Smooth muscle cell (in vitro differentiated cells): Measurements from ENCODE around the gene CDK5R2. TPM values are rescaled to one million over a fixed set of nuclear protein-coding genes. Genes with fewer than 3 reads are reported as not detected.

ENCODE experiments used
- DNase-seq: peaks from one replicate; lab custom pipeline; 2025; ENCODE audit not compliant: unreplicated experiment; lab: John Stamatoyannopoulos, UW
- H2AFZ ChIP-seq: fragments of 200-600 bp; sonication (generic); 2 replicates; pipeline ENCODE4 v1.6.0; 2016; ENCODE audit warnings: antibody characterized with exemption, low read depth, mild to moderate bottlenecking
- H3F3A ChIP-seq: fragments of 200-600 bp; sonication (generic); 2 replicates; pipeline ENCODE4 v1.6.0; 2017; ENCODE audit warnings: antibody characterized with exemption, low read depth
- H3K27ac ChIP-seq: fragments of 200-600 bp; sonication (generic); 2 replicates; pipeline ENCODE4 v1.5.1; 2016; ENCODE audit warnings: low read depth, mild to moderate bottlenecking
- H3K27me3 ChIP-seq: fragments of 200-600 bp; sonication (generic); 2 replicates; pipeline ENCODE4 v1.6.1; 2016; ENCODE audit warnings: low read depth, mild to moderate bottlenecking
- H3K36me3 ChIP-seq: fragments of 200-600 bp; sonication (generic); 2 replicates; pipeline ENCODE4 v1.5.1; 2016; ENCODE audit warnings: low read depth
- H3K4me1 ChIP-seq: fragments of 200-600 bp; sonication (generic); 2 replicates; pipeline ENCODE4 v1.5.1; 2016; ENCODE audit warnings: low read depth
- H3K4me2 ChIP-seq: fragments of 200-600 bp; sonication (generic); 2 replicates; pipeline ENCODE4 v1.6.0; 2016; ENCODE audit warnings: mild to moderate bottlenecking
- H3K4me3 ChIP-seq: fragments of 200-600 bp; sonication (generic); 2 replicates; pipeline ENCODE4 v1.5.1; 2016; ENCODE audit warnings: mild to moderate bottlenecking
- H3K79me2 ChIP-seq: fragments of 200-600 bp; sonication (generic); 2 replicates; pipeline ENCODE4 v1.6.0; 2016; ENCODE audit warnings: low read depth, mild to moderate bottlenecking
- H3K9ac ChIP-seq: fragments of 200-600 bp; sonication (generic); 2 replicates; pipeline ENCODE4 v1.6.0; 2016; ENCODE audit warnings: low read depth
- H3K9me3 ChIP-seq: fragments of 200-600 bp; sonication (generic); replicated peaks from 2 replicates; pipeline ENCODE4 v1.5.1; 2016; ENCODE audit warnings: low read depth
- H4K20me1 ChIP-seq: fragments of 200-600 bp; sonication (generic); 2 replicates; pipeline ENCODE4 v1.6.0; 2016; ENCODE audit warnings: low read depth
- CTCF ChIP-seq: fragments of 200-600 bp; sonication (generic); IDR thresholded peaks from 2 replicates; pipeline ENCODE4 v1.5.1; 2017; ENCODE audit warnings: borderline replicate concordance, mild to moderate bottlenecking, antibody characterized with exemption; ENCODE audit not compliant: insufficient read depth, poor library complexity, severe bottlenecking
- WGBS: methylation state at CpG from one replicate; pipeline ENCODE4 v1.1.7; 2016; ENCODE audit warnings: low lambda C conversion rate; 5-methylcytosine and 5-hydroxymethylcytosine counted together
- polyA plus RNA-seq: library from polyadenylated mRNA; unstranded; fragments of >200 nt; fragmentation: Nextera tagmentation; extraction: Ambion mirVana; gene quantifications from 2 replicates; pipeline ENCODE4 v1.2.1, GENCODE V29; 2016
- total RNA-seq: library from RNA; depleted of rRNA; stranded (reverse); fragments of >200 nt; gene quantifications from 2 replicates; pipeline ENCODE4 v1.2.3, GENCODE V29; 2014

CDK5R2 gene
- total and polyA plus RNA-seq, 2 experiments from 2014 or later, result 0.62 TPM; not detected in 1

GRCh38 chr2:218964041-218964771 is 4.7 kb downstream of the CDK5R2 start:
- H3K9ac ChIP-seq, result peak overlapping the region; percentile 63
- no peaks in the 10 kb centered on the region for H3K79me2 ChIP-seq
- no peaks in the 10 kb centered on the region for H4K20me1 ChIP-seq
- peaks cover 6% of the 10 kb centered on the region for H3F3A ChIP-seq
- no peaks in the 10 kb centered on the region for H3K9me3 ChIP-seq
- peak overlapping the region; percentile 81 for H3K27ac ChIP-seq
- peak overlapping the region; percentile 79 for H3K4me2 ChIP-seq
- peaks cover 19% of the 10 kb centered on the region for H3K4me1 ChIP-seq
- DNase-seq, result no peak
- H3K27me3 ChIP-seq, result peaks cover 49% of the 10 kb centered on the region
- no peak for TF ChIP-seq CTCF
- no peak overlapping the region for H3K4me3 ChIP-seq
- H2AFZ ChIP-seq, result no peak overlapping the region
- H3K36me3 ChIP-seq, result no peaks in the 10 kb centered on the region
- 46% methylated on average over 5 of the region's 5 CpGs for WGBS

GRCh38 chr2:218970894-218971293 is 11.4 kb downstream of the CDK5R2 start:
- no peak overlapping the region for H3K27ac ChIP-seq
- no peak overlapping the region for H3K4me2 ChIP-seq
- no peaks in the 10 kb centered on the region for H3K9me3 ChIP-seq
- no peak overlapping the region for H3K9ac ChIP-seq
- peaks cover 69% of the 10 kb centered on the region for H3K27me3 ChIP-seq
- no peaks in the 10 kb centered on the region for H3F3A ChIP-seq
- no peak for TF ChIP-seq CTCF
- H3K36me3 ChIP-seq, result no peaks in the 10 kb centered on the region
- H3K4me3 ChIP-seq, result no peak overlapping the region
- no peak overlapping the region for H2AFZ ChIP-seq
- WGBS, result 29% methylated on average over 1 of the region's 1 CpG
- H3K79me2 ChIP-seq, result no peaks in the 10 kb centered on the region
- no peaks in the 10 kb centered on the region for H4K20me1 ChIP-seq
- no peak for DNase-seq
- H3K4me1 ChIP-seq, result no peaks in the 10 kb centered on the region

GRCh38 chr2:218975060-218975777 is 15.8 kb downstream of the CDK5R2 start:
- DNase-seq, result no peak
- peaks cover 87% of the 10 kb centered on the region for H3K27me3 ChIP-seq
- H3K27ac ChIP-seq, result no peak overlapping the region
- TF ChIP-seq CTCF, result no peak
- H3K9me3 ChIP-seq, result no peaks in the 10 kb centered on the region
- no peak overlapping the region for H2AFZ ChIP-seq
- no peak overlapping the region for H3K4me2 ChIP-seq
- H3K4me3 ChIP-seq, result no peak overlapping the region
- H3K36me3 ChIP-seq, result no peaks in the 10 kb centered on the region
- H3F3A ChIP-seq, result no peaks in the 10 kb centered on the region
- WGBS, result 65% methylated on average over 4 of the region's 4 CpGs
- no peaks in the 10 kb centered on the region for H4K20me1 ChIP-seq
- no peaks in the 10 kb centered on the region for H3K79me2 ChIP-seq
- no peak overlapping the region for H3K9ac ChIP-seq
- H3K4me1 ChIP-seq, result no peaks in the 10 kb centered on the region
